GM19452 (cell line): ENCODE measurements around the gene ZSWIM4.
"Not testable (repeated sequence)": the region's sequence is repeated elsewhere in the genome, so short reads cannot be mapped to it uniquely, and the experiment has no call there.

Experiments
- ATAC-seq: cut with Tn5 transposase; IDR thresholded peaks from one replicate; pipeline ENCODE4 v1.9.1; 2021; ENCODE audit not compliant: unreplicated experiment

ZSWIM4 gene

DNA sequence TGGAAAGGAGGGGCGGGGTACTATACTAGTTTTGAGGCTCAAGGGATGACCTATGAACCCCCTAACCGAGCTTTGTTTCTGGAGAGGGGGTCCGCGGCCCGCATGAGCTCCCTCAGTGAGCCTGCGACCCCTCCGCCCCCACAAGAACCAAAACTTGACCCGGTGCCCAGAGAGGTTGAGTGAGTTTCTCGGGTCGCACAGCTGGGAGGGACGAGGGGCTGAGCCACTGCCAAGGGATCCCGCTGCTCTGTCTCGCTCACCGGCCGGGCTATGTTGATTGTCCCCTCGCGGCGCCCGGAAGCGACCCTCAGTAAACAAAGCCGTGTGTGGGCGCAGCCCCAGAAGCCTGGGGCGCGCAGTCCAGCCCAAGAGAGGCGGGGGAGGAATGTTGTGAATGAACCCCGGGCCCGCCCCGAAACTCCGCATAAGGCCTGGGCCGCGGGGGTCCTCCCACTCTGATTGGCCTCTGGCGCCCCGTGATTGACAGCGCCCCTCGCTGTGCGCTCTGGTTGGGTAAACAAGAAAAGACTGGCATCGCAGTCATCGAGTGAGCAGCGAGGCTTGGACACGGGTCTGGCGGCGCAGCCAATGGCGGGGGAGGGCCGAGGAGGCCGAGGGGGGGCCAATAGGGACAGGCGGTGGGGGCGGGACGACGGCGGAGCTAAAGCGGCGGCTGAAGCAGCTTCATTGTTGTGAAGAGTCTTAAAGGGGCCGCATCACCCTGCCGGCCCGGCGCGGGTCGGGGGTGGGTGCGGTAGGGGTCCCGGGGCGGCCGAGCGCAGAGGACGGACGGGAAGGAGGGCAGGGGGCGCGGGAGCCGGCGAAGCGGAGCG lies at the start of gene ZSWIM4:
ZSWIM4 (plus strand) TSS at position 687 of the 833 bp plus-strand sequence. CDS start 206 bp downstream, outside the sequence.
- ATAC-seq = peak; percentile 92

DNA sequence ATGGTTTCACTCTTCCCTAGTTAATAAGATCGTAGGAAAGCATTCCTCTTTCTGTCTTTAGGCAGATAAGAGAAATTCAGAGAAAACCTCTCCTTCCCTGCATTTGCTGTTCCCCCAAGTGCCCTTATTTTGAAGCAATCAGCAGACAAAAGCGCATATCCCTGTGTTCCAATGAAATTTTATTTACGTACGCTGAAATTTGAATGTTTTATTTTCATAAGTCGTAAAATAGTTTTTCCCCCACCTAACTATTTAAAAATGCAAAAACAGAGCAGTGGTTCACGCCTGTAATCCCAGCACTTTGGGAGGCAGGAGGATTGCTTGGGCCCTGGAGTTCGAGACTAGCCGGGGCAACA lies 48.2 kb upstream of the ZSWIM4 start:
- no peak for ATAC-seq

DNA sequence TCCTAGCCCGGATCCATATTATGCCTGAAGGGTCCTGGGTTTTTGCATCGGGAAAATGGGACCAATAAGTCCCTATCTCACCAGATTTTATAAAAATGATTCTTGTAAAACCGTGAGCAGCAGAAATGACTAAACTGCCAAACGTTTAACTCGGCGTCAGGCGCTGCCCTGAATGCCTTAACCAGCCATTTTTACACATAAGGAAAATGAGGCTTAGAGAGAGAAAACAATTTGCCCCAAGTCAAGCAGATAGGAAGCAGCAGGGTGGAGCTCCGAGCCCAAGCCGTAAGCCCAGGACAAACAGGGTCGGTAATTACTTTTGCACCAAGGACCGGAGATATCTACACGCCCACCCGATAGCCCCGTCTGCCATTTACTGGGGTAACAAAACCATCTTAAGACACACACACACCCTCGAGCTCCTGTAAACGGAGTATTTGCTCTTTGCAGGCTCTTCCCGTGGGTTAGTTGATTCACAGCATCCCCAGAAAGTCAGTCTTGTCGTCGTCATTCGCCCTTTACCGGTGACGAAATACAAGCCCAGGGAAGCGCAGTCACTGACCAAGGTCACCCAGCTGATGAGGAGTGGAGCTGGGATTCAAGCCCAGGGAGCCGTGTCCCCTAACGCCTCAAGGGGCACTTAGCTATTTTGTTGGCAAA lies 46.9 kb upstream of the ZSWIM4 start:
- ATAC-seq = no peak

DNA sequence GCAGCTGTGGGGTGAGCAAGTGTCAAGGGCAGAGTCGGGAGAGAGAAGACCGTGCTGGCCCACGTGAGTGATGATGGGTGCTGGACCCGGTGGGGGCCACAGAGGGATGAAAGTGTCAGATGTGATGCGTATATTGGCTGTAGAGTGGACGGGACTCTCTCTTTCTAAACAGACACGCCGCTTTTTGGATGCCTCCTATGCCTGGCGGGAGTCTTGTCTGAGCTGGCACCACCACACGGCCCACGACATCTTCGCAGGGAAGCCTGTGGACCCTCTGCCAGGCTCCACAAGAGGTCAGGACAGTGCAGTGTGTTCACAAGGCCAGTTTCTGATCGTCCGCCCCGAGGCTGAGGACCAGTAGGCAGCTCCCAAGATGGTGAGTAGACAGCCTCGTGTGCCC lies 43.8 kb upstream of the ZSWIM4 start:
- no peak for ATAC-seq

DNA sequence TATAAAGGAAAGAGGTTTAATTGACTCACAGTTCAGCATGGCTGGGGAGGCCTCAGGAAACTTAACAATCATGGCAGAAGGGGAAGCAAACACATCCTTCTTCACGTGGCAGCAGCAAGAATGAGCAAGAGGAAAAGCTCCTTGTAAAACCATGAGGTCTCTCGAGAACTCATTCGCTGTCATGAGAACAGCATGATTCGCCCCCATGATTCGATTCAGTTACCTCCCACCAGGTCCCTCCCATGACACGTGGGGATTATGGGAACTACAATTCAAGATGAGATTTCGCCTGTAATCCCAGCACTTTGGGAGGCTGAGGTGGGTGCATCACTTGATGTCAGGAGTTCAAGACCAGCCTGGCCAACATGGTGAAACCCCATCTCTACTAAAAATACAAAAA lies 41.6 kb upstream of the ZSWIM4 start:
- not testable (repeated sequence) for ATAC-seq

DNA sequence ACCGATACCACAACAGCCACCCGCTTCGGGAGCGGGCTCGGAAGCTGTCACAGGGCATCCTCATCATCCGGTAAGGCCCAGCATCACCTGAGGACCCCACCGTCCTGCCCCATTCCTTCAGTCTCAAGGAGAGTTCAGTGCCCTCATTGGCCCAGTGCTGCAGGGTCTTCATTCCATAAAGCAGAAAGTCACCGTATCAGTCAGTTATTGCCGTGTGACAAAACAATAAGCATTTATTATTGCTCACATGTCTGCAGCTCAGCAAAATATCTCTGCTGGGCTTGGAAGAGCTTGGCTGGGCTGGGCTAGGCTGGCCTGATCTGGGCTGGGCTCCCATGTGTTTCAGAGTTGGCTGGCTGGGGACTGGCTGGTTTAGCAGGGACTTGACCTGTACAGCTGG lies 39.0 kb upstream of the ZSWIM4 start:
- no peak for ATAC-seq

DNA sequence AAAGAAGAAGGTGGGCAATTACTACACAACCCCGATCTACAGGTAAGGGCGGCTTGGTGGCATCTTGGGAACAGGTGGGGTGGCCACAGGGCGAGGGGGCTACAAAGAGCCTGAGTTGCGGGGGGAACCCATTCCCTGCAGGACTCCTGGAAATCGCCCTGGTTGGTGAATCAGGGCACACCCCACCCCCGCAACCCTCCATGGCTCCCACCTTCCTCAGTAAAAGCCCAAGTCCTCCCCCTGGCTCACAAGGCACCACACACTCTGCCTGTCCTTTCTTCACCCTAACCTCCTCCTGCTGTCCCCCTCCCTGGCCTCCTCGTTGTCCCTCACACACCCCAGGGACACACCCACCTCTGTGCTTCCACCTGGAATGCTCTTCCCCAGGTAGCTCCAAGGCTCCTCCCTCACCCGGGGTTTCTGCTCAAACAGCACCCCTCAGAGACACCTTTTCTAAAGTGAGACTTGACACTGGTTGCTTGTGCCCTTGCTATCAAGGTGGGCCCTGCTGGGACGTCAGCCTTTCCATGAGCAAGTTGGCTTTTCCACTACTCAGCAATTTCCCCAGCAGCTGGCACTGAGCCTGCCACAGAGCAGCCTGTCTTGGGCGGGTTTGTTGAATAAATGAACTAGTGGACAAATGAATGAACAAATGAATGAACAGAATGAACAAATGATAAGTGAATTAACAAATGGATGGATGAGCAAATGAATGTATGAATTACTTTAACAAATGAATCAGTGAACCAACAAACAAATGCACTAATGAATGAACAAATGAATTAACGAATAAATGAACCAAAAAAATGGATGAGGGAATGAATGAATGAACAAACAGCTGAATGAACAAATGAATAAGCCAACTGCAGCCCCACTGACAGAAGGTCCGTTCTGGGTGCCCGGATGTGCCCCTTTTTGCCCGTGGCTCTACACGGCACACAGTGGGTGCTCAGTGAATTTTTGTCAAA lies 37.2 kb upstream of the ZSWIM4 start:
- no peak for ATAC-seq

DNA sequence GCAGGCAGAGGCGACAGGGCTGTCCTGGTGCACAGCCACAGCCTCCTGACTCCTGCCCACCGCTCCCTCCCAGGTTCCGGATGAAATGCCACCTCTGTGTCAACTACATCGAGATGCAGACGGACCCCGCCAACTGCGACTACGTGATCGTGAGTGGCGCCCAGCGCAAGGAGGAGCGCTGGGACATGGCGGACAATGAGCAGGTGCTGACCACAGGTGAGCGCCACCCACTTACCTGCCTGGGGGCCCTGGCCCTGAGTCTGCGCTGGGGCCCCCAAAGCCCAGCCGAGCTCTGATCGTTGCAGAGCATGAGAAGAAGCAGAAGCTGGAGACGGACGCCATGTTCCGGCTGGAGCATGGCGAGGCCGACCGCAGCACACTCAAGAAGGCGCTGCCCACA lies 36.4 kb upstream of the ZSWIM4 start:
- ATAC-seq = no peak

DNA sequence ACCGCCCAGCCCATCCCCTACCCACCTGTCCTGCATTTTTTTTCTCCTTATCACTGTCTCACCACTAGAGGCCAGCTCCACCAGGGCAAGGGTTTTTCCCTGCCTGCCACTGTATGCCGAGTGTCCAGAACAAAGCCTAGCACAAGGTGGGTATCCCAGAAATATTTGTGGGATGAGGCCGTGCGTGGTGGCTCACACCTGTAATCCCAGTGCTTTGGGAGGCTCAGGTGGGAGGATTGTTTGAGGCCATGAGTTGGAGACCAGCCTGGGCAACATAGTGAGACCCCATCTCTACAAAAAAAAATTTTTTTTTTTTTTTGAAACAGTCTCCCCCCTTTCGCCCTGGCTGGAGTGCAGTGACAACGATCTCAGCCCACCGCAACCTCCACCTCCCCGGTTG lies 33.8 kb upstream of the ZSWIM4 start:
- no peak for ATAC-seq

DNA sequence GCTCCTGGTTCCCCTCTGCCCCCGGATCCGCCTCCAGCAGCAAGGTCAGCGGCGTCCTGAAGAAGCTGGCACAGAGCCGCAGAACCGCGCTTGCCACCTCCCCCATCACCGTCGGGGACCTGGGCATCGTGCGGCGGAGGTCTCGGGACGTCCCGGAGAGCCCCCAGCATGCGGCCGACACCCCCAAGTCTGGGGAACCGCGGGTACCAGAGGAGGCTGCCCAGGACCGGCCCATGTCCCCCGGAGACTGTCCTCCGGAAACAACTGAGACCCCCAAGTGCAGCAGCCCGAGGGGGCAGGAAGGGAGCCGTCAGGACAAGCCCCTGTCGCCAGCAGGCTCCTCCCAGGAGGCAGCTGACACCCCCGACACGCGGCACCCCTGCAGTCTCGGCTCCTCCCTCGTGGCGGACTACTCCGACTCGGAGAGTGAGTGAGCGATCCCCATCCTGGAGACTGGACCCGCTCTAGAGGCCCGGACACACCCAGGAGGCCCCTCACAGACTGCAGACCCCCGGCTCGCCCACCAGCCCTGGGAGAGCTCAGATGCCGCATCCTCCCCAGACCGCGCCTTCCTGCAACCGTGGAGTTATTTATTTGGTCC lies 32.5 kb upstream of the ZSWIM4 start:
- ATAC-seq = no peak

DNA sequence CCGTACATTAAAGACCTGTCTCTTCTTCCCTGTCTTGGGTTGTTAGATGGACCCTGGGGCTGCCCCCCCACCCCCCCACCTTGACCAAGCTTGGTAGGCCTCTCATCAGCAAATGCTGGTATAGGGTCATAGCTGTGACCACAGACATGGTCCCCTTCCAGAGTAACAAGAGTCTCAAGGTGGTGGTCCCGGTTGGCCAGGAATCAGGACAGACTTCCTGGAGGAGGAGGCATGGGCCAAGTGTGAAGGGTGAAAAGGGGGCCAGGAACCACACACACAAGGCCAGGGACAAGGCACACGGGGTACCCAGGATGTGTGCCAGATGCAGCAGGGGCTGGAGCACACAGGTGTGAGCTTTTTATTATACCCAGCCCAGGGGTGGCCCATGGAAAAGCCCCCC lies 32.0 kb upstream of the ZSWIM4 start:
- ATAC-seq = no peak

DNA sequence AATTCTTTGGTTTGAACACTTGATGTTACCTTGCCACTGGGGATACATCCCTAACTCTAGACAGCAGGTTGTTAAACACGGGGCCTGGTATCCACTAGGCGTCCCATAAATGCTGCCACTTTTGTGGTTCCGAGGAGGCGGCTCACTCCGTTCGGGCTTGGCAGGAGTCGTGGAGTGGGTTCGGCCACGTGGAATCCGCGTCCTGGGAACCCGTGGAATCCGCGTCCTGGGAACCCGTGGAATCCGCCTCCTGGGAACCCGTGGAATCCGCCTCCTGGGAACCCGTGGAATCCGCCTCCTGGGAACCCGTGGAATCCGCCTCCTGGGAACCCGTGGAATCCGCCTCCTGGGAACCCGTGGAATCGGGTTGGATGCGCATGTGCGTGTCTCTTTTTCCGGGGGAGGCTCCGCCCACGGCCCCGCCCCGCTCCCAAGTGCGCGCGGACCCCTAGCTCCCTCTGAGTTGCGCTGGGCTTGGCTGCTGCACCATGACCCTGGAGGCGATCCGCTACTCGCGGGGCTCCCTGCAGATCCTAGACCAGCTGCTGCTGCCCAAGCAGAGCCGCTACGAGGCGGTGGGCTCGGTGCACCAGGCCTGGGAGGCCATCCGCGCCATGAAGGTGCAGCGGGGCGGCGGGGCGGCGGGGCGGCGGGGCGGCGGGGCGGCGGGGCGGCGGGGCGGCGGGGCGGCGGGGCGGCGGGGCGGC lies 31.0 kb upstream of the ZSWIM4 start, which contains the start of gene MRI1:
MRI1 (plus strand) TSS at position 422 of the 707 bp plus-strand sequence; CDS start at position 489, 67 bp downstream.
- no peak for ATAC-seq

DNA sequence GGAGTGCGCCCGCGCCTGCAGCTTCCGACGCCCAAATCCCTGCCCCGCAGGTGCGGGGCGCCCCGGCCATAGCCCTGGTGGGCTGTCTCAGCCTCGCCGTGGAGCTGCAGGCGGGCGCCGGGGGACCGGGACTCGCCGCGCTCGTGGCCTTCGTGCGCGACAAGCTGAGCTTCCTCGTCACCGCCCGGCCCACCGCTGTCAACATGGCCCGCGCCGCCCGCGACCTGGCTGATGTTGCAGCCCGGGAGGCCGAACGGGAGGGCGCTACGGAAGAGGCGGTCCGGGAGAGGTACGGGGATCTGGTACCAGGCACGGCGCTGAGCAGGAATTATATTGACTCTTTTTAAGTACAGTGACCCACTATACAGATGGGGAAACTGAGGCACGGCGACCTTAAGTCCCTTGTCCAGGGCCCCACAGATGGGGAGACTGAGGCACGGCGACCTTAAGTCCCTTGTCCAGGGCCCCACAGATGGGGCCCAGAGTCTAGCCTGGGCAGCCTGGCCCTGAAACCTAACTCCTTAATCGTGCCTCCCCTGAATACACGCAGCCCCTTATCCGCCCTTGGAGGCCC lies 30.3 kb upstream of the ZSWIM4 start:
- no peak for ATAC-seq

DNA sequence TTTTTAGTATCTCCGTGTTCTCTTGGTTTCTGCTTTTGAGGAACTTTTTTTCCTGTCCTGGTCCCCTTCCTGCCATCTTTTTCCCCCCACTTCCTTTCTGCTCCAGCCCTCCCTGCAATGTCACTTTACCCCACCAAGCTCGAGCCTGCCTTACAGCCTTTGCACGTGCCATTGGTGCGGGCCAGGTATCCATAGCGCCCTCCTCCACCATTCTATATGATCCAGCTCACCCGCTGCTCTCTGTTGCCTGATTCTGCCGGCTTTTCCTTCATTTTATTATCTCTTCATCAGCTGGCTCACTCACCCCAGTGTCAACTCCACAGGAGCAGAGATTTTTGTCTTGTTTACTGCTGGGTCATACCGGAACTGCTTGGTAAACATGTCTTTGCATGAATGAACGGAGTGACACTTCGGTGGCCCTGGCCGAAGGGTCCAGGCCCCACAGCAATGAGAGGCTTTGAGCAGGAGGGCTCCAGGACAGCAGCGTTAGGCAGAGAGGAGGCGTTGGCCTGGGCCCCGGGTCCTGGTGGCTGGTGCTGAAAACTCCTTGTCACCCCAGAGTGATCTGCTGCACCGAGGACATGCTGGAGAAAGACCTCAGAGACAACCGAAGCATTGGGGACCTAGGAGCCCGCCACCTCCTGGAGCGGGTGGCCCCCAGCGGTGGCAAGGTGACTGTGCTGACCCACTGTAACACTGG lies 29.7 kb upstream of the ZSWIM4 start:
- ATAC-seq = no peak

DNA sequence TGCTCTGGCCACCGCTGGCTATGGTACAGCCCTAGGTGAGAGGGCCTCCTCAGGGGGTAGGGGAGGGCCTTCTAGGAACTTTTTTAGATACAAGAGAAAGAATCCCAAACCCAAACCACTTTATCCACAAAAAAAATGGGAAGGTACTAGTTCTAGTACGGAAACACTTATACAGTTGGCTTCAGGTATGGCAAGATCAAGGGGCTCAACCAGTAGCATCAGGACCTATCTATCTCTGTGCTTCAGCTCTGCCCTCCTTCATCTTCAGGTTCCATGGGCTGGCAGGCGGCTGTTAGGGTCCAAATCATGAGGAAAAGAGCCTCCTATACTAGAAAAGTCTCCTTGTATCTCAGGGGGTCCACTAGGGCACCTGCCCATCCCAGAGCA lies 29.2 kb upstream of the ZSWIM4 start:
- ATAC-seq = no peak

DNA sequence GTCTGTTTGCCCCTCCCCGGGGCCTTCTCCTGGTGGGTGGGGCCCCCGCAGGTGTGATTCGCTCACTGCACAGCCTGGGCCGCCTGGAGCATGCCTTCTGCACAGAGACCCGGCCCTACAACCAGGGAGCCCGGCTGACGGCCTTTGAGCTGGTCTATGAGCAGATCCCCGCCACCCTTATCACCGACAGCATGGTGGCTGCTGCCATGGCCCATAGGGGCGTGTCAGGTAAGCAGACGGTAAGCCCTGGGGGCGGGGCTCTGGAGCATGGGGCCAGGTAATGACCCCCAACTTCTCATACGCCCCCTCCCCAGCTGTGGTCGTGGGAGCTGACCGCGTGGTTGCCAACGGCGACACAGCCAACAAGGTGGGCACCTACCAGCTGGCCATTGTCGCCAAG lies 26.7 kb upstream of the ZSWIM4 start:
- ATAC-seq = no peak

DNA sequence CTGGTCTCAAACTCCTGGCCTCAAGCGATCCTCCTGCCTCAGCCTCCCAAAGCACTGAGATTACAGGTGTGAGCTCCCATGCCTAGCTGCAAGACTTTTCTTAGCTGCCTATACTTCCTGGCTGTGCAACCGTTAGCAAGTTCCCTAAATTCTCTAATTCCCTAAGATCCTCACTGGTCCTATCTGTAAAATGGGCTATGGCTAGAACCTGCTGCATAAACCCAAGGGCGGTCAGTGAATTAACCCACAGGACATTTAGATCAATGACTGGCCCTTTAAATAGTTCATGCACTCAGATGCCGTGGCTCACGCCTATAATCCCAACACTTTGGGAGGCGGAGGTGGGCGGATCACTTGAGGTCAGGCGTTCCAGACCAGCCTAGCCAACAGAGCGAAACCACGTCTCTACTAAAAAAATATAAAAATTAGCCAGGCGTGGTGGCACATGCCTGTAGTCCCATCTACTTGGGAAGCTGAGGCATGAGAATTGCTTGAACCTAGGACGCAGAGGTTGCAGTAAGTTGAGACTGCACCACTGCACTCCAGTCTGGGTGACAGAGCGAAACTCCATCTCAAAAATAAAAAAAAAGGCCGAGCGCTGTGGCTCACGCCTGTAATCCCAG lies 25.1 kb upstream of the ZSWIM4 start:
- no peak for ATAC-seq

DNA sequence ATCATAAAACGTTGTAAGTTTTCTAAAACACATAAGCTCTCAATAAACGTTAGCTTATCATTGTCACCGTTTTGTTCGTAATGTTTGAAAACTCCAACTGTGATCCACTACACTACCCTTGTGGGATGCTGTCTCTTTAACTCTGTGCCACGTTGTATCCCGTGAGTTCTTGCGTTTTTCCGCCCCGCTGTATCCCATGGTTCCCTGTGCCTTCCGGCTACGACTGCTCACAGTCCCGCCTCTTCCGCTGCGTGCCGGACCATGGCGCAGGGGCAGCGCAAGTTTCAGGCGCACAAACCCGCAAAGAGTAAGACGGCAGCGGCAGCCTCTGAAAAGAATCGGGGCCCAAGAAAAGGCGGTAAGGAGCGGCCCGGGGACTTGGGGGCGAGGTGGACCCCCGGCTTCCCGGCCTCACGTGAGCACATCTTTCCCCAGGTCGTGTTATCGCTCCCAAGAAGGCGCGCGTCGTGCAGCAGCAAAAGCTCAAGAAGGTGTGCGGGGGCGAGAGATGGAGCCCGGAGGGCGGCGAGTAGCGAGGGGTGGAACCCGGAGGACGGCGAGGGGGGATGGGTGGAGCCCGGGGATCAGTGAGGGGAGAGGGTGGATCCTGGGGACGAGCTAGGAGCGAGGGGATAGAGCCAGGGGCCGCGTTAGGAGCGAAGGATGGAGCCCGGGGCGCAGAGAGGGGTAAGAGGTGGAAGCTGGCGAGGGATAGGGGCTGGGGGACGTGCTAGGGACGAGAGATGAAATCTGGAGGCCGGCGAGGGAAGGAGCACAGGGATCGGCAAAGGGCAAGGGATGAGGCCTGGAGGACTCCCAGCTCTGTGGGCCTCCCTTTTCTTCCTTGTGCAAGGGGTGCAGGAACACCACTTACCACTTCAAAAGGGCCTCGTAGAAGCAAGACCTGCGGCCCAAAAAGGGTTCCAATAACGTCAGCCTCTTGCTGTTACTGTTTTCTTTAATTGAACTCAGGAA lies 20.7 kb upstream of the ZSWIM4 start, which contains the start of gene C19orf53:
C19orf53 (plus strand) TSS at position 240 of the 975 bp plus-strand sequence; CDS start at position 262, 22 bp downstream.
- ATAC-seq = peak; percentile 90
